Suppressor macrophage treated with lipopolysaccharide for 1 hour (primary cell): Measurements from ENCODE around the gene CYP19A1.
"Not testable (repeated sequence)": the region's sequence is repeated elsewhere in the genome, so short reads cannot be mapped to it uniquely, and the experiment has no call there.

Experiments
- DNase-seq, 3 donors: peaks; one replicate each; pipeline ENCODE4 v3.0.0-alpha.2; 2020 to 2022

Gene CYP19A1

DNA sequence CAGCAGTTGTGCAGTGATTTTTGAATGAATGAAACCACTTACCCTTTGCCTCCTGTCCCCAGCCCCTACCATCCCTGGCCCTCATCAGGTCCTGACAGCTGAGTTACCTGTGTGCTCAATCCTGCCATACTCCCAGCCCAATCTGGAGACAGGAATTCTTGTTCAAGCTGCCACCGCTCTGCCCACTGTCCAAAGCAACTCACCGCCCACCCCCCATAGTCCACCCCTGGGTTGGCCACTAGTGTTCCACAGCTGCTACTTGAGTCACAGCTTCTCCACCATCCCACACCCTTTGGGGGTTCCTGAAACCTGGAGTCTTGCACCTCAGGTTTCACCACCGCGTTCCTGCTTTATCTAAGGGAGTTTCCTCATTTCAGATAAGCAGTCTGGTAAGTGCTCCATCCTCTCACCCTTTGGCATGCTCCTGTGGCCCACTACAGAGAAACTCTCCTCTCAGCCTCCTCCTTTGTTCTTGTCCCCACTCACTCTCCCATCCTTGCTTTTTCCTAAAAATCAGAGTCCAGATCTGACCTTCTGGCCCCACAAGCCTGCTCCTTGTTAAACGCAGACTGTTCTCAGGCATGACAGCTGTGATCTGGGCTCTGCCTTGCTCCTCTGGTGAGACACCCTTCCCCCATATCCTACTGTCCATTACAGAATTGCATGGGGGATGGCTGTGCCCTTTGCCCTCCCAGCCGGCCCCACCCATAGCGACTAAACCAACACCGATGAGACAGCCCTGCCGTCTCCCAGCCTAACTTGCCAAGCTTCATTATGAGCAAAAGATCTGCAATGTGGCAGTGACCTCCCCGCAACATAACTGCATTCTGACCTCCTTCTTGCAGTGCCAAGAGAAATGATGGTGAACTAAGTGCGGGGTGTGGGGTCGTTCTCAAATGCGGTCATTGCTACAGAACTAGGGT lies 50.0 kb downstream of the CYP19A1 start:
- peak in 1 of 3 donors; percentile 33 for DNase-seq

DNA sequence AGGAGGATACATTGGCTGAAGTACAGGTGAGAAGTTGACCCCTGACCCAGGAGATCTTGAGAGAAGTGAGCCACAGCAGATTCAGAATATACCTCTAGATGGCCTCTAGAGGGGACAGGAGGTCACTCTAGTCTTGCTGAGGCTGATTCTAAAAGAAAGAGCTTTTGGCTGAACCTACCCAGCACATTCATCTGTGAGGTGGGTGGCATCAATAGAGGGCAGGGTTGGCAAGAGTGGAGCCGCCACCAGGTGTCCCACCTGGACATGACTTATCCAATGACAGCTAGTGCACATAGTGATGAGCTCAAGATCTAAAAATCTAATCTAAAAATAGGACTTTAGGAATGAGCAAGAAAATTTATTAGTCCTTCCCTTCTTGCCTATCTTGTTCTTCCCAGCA lies 51.6 kb downstream of the CYP19A1 start:
- no peak for DNase-seq

DNA sequence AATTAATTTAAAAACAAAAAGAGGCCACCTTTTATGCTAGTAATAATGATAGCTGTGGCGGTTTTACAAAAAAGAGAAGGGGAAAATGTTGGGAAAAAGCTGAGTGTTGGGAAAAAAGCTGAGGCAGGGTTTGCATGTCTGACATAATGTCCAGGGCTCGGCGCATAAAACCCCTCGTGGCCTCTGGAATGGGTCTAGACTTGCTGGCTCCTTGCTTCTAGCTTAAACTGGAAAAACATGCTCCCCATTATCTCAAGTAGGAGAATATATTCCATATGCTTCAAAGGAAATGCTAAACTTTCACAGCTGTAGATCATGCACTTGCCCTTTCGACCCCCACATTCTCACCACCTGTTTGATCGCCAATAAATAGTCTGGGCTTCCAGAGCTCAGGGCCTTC lies 53.0 kb downstream of the CYP19A1 start:
- no peak for DNase-seq

DNA sequence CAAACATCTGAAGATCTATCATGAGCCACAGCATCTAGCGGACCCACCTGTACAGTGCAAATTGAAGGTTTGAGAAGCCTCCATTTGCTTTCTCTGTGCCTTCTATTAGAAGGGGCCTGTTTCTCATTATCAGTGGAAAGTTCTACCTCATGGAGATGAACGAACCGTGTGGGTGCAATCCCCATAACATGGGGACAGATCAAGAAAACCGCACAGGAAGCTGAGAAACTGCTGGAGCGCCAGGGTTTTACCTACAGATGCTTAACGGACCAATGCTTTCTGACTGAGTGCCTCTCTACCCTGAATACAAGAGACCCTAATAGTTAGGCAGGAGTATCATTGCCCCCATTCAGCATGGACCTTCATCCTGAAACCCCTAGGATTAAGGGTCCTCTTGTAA lies 53.5 kb downstream of the CYP19A1 start:
- DNase-seq = no peak

DNA sequence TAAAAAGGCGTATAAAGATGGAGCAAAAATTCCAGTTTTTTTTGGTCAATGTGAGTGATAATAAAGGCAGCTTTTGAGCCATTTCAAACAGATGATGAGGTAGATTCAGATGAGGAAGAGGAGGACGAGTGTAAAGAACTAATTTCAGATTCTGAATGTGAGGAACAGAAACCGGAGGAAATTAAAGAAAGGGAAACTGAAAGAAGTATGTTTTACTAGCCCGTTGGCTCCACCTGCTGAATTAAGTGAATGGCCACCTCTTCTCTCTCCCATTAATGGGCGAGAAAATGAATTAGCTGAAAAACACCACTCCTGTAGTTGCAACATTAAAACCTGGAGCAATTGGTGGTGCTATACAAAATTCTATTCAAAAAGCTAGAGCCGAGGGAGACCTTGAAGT lies 55.4 kb downstream of the CYP19A1 start:
- peak; percentile 54 to 83 (median 74) for DNase-seq

DNA sequence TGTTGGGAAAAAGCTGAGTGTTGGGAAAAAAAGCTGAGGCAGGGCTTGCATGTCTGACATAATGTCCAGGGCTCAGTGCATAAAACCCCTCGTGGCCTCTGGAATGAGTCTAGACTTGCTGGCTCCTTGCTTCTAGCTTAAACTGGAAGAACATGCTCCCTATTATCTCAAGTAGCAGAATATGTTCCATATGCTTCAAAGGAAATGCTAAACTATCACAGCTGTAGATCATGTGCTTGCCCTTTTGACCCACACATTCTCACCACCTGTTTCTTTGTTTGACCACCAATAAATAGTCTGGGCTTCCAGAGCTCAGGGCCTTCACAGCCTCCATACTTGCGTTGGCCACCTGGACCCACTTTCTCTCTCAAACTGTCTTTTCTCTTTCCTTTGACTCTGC lies 56.2 kb downstream of the CYP19A1 start:
- DNase-seq = not testable (repeated sequence)

DNA sequence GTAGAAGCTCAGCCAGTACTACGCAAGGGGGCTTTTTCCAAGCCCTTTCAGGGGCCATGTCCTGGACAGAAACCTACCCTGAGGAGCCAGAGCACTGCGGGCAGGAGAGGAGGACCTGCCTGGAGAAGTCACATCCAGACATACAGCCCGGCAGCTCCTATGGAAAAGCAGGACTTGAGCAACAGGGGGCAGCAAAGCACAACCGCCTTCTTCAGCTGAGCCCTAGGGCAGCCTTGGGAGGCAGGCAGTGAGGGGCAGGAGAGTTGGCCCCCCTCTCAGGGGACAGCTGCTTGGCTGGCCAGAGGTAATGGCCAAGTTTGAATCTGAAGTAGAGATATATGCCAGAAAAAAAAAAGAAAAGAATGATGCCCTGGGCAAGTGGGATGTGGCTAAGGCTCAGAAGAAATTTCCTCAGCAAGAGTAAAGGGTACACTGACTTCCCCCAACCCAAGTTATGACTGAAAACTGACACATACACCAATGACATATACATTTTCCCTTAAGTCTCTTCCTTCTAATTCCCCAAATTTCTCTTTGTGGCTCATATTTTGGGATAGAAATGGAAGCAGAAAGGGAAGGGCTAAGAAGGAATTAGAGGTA lies 56.9 kb downstream of the CYP19A1 start:
- DNase-seq = peak; percentile 72 to 83 (median 76)

DNA sequence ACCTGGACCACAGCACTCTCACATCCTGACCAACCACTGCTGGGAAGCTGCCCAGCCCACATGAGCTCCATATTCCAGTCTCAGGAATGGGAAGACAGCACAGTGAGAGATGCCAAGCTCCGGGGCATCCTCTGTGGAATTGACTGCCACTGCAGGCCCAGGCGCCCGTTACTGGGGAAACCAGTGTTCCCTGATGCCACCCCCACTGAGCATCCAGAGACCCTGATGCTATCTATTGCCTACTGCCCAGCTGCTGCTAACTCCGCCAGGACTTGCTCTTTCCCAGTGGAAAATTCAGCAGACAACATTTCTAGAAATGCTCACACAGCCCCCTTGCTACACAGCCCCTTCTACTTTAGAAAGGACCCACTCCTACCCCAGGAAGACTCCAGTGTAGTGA lies 57.6 kb downstream of the CYP19A1 start:
- no peak for DNase-seq

DNA sequence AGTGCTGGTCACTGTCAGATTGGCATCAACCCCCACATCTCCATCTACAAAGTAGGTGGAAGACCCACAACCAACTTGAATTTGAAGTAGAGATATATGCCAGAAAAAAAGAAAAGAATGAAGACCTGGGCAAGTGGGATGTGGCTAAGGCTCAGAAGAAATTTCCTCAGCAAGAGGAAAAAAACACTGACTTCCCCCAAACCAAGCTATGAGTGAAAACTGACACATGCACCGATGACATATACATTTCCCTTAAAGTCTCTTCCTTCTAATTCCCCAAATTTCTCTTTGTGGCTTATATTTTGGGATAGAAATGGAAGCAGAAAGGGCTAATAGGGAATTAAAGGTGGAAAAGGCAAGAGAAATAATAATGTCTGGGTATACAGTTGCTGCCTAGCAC lies 59.0 kb downstream of the CYP19A1 start:
- DNase-seq = peak; percentile 43 to 68 (median 64)

DNA sequence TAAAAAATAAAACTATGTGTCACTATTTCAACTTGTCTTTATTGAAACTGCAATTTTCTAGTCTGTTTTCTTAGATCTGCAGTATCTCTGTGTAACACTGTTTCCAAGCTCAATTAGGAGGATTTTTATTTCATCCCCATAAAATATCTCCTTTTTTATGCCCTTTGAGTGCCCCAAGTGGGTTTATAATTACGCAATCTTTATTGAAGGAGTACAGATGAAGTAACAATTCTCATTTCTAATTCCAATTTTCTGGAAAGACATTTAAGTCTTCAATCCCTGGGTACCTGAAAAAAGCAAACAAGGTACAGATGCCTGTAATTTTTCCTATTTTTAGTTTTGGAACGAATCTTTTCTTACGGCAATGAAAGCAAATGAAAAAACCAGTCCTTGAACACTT lies 61.3 kb downstream of the CYP19A1 start:
- DNase-seq = no peak

DNA sequence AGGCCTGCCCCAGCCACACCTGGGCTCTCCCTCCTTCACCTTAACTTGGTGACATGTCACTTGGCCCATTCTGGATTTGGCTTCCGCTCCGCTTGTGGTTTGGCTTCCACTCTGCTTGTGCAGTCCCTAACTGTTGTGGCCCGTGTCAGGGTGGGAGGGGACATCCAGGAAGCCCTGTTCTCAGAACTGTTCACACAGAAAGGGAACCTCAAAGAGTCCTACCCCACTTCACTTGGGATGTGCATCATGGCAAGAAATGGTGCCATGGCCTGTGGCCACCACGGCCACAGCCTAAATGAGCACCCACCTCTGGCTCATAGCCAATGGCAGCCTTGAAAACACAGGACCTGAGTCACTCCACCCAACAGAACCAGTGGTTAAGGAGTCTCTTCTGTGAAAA lies 63.4 kb downstream of the CYP19A1 start:
- DNase-seq = no peak

DNA sequence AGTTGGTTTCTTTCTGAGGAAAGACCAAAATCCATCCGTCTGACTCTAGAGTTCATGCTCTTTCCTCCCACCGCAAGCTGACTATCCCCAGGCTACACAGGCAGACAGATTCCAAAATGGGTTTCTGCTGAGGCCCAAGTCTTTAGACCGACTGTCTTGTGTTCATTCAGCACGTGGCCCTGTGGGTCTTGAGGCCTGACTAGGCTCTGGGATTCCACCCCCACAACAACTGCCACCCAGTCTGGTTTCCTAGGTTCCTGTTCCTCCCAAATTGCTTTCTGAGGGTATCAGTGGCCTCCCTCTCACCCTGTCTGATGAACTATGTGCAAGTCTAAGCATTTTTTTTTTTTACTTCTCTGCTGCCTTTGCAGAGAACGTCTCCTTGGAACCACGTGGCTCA lies 67.7 kb downstream of the CYP19A1 start:
- peak; percentile 48 to 73 (median 72) for DNase-seq

DNA sequence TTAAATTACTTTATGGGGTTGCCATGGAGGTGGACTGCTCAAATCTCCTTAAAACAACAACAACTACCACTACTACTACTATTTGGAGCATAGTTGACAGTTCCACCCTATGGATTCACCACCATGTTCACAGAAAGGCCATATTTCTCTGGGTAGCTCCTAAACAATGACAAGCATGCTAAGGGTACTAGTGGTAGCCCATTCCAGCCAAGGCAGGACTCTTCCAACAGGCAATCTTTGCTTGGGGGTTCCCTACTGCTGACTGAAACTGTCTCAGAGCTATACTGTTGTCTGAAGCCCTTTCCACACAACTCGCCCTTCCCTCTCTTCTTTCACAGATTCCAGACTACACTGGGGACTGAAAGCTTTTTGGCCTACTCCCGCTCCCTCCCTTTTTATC lies 68.9 kb downstream of the CYP19A1 start:
- no peak for DNase-seq

DNA sequence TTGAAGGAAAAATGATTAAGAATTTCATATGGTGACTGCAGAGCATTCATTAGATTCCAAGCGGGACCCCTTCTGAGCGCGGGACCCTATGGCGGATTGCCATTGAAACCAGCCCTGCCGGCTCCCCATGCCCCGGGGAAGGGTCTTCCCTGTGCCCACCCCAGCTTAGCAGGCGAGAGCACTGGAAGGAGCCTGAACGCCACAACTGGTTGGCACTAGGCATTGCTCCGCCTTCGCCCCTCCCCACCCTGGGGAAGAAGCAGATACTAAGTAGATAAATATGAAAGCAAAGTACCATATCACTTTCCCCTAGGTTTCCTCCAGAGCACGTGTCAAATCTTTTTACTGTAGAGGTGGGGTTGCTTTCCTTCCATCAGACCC lies 70.7 kb downstream of the CYP19A1 start:
- peak in 2 of 3 donors; percentile 26 to 49 for DNase-seq

DNA sequence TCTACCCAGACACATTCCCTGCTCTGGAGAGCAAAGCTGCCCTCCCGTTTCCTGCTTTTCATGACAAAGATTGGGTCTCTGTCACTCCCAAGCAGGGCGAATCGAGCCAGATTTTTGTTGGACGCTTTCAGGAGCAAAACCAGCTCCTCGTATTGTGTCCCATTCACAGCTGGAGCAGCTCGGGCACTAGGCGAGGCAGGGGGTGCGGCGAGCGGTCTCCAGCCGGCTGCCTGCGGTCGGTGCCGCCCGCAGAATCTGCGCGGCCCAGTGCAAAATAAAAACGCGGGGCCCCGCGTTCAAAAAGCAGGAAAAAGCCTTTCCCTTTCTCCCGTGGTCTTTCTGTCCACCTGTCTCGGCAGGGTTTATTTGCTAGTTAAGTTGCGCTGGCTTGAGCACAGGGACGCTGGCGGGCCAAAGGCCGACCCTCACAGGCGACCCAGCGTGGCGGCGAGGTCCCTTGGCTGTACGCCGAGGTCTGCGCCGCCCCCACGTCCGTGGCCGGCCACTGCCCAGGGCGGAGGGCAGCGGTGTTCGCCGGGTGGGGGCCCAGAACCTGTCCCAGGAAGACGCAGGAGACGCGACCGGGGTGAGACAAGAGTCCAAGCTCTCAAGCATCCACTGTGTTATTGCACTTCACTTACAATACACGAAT lies 71.2 kb downstream of the CYP19A1 start:
- DNase-seq = peak in 1 of 3 donors; percentile 42

DNA sequence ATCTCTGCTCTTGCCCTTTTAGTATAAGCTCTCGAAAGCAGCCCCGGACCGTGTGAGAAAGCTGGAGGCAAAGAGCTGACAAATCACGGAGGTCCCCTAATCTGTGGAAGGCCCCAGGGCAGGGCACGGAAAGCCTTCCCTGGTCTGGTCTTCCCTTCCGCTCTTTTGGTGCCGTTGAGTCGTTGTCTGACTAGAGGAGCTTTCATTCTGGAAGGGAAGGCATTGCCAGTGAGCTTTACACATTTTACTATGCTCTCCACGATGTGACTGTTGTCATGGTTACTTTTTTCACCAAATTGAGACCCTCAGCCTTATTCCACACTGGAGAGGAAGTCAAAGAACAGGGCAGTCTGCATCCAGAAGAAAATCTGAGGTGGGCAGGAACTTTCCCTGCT lies 71.7 kb downstream of the CYP19A1 start:
- DNase-seq = peak; percentile 67 to 82 (median 69)

DNA sequence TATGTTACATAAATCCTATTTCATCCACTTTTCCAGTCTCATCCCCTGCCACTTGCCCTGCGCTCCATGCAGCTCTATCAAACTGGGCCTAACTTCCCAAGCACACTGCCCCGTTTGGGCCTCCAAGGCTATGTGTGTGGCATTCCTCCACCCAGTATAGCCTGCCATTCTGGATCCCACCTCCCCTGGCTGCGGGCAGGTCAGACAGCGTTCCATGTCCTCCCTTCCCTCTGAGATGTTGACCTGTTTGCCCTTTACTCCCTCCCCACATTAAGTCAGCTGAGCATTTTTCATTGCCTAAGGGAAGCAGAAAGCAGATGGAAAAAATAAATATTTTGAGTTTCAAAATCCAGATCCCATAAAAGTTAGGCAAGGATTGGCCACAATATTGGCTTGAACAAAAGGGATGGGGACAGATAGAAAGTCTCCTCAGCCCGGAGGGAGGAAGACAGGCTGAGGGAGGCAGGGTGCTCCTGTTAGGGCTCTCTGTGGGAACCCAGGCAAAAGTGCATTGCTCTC lies 73.3 kb downstream of the CYP19A1 start:
- no peak for DNase-seq

DNA sequence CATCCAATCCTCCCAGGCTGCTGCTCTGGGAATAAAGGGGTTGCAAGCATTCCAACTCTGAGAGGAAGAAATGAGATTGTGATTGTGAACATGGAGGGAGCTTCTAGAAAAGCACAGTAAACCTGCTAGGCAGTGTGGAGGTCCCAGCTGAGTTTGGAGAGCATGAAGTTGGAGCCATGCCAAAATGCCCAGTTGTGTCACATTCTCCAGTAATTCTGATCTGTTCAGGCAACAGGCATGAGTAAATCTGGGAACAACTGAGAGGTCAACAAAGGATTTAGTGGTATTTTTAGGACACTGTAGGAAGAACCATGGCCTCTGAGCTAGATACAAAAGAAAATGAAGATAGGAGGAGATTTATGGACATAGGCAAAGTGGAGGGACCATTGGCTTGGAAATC lies 74.7 kb downstream of the CYP19A1 start:
- DNase-seq = peak in 1 of 3 donors; percentile 23

DNA sequence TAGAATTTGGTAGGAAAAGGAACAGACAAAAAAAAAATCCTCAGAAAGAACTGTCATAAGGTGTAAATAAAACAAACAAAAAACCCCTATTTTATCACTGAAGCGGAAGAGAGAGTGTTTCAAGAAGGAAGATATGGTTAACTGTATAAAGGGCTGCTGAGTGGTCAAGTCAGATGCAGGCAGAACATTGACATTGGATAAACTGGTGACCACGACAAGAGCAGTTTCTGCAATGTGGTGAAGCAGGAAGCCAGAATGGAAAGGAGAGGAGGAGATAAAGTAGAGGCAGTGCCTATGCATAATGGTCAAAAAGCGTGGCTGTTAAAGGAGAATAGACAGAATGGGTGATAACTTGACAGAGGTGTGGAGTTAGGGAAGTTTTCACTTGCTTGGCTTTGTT lies 75.3 kb downstream of the CYP19A1 start:
- DNase-seq = peak in 1 of 3 donors; percentile 32

DNA sequence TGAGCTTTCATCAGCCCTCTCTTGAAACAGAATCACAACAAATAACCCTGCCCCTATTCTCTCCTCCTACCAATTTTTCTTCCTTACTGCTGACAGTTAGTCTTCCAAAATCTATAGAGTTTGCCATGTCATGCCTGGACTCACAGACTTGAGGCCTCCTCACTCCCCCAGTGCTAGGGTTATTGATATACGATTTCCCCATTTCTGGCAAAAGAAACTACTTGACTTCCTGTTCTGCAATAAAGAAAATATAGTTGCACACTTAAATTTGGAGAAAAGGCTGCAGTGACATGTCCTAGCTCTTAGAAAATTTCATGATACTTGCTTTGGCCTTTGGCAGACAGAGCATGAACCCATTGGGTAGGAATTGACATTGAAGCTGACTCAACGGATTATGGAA lies 75.9 kb downstream of the CYP19A1 start:
- peak in 2 of 3 donors; percentile 60 to 72 for DNase-seq

DNA sequence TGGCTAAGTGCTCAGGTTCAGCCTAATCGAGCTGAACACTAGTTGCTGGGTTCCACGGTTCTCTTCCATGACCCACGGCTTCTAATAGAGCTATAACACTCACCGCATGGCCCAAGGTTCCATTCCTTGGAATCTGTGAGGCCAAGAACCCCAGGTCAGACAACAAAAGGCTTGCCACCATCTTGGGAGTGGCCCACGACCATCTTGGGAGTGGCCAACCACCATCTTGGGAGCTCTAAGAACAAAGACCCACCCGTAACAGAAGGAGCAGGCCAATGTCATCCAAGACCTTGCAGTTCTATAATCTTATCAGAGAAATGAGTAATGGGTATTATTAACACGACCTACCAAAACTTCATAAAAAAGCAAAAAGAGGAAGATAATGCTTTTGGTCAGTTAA lies 77.3 kb downstream of the CYP19A1 start:
- not testable (repeated sequence) for DNase-seq

DNA sequence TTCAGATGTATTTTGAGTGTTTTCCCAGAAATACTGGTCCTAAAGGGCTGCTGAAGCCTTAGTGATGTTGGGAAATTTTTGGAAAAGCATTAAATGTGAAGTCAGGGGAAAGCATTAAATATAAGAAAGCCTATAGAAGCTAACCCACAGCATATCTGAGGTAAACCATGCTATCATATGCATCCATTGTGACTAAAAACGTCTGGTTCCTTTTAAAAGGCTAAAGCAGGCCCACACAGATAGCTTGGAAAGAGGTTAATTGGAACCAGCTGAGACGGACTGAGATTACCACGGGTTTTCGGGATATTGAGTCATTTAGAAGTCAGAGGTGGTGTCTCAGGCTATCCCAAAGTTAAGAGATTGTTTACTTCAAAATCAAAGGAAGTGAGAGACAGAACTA lies 78.2 kb downstream of the CYP19A1 start:
- DNase-seq = peak in 1 of 3 donors; percentile 16

DNA sequence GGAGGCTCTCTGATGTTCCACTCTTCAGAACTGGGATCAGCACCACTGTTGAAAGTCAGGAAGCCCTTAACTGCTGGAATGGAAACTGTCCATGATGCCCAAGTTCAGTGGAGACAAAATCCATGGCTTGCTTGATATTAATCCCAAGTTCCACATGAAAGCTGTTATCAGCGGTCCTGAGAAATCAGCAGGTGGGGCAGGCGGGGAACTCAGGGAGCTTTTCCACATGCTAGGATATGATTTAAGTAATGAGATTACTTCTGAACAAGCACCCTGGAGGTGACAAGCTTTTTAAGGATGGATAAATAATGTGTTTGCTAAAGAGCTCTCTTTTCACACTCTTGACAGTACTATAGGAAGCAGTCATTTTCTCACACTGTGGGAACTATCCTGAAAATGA lies 82.9 kb downstream of the CYP19A1 start:
- DNase-seq = no peak

DNA sequence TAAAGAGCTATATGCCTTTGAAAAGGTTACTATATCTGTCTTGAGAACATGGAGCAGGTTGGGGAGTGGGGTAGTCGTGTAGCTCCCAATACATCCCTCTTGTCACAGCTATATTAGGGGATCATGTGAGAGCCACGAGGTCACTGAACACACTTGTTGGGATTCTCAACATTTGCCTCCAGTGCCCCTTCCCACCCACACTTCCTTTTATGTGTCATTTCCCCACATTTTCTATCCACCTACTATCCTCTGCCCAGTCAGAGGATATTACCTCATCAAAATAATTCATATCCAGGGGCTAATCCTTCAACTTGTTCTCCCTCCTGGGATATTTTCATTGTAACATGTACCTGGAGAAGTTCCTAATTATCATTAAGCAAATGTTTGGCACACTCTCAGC lies 85.0 kb downstream of the CYP19A1 start:
- DNase-seq = peak; percentile 87 to 92 (median 90)
